ENCODE measurements around the gene LRCH4.

LRCH4 gene

DNA sequence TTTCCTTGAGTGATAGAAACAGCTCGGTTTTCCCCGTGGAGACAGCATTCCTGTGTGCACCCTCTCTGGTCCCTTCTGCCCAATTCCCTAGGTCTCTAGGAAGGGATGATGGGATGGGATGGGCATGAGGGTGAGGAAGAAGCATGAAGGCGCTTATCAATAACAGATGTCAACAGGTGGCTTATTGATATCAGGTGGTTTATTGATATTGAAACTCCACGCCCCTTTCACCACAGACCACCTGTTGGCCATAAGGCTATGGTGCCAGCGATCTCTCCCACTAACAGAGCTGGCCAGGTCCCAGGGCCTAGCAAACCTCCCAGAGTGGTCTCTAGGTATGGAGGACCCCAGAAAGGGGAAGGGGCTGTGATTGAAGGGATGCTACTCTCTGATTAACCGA, 34.3 kb upstream of the LRCH4 start:
- TF ChIP-seq ZBTB7A (IDR thresholded peaks at IDR 0.05; ENCODE audit: low read depth) (no peak), YY1 (IDR thresholded peaks at IDR 0.05; ENCODE audit: low read depth) (no peak), CREB1 (IDR thresholded peaks at IDR 0.05; ENCODE audit: low read depth) (no peak), TEAD4 (IDR thresholded peaks at IDR 0.05) (no peak), TCF12 (IDR thresholded peaks at IDR 0.05; ENCODE audit: low read depth) (no peak), TAF1 (IDR thresholded peaks at IDR 0.05; ENCODE audit: low read depth) (no peak), FOXM1 (IDR thresholded peaks at IDR 0.05; ENCODE audit: borderline replicate concordance, low read depth) (no peak), EP300 (IDR thresholded peaks at IDR 0.05; ENCODE audit: borderline replicate concordance) (no peak), CEBPB (IDR thresholded peaks at IDR 0.05) (no peak), EGR1 (IDR thresholded peaks at IDR 0.05) (no peak), NFIC (IDR thresholded peaks at IDR 0.05) (no peak), RAD21 (IDR thresholded peaks at IDR 0.05; ENCODE audit: low read depth) (no peak)
- TF ChIP-seq, protein P1, sequence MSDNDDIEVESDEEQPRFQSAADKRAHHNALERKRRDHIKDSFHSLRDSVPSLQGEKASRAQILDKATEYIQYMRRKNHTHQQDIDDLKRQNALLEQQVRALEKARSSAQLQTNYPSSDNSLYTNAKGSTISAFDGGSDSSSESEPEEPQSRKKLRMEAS (IDR thresholded peaks at IDR 0.05), result no peak
- TF ChIP-seq, protein P2, sequence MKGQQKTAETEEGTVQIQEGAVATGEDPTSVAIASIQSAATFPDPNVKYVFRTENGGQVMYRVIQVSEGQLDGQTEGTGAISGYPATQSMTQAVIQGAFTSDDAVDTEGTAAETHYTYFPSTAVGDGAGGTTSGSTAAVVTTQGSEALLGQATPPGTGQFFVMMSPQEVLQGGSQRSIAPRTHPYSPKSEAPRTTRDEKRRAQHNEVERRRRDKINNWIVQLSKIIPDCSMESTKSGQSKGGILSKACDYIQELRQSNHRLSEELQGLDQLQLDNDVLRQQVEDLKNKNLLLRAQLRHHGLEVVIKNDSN (IDR thresholded peaks at IDR 0.05), result no peak
- TF ChIP-seq, protein P3, sequence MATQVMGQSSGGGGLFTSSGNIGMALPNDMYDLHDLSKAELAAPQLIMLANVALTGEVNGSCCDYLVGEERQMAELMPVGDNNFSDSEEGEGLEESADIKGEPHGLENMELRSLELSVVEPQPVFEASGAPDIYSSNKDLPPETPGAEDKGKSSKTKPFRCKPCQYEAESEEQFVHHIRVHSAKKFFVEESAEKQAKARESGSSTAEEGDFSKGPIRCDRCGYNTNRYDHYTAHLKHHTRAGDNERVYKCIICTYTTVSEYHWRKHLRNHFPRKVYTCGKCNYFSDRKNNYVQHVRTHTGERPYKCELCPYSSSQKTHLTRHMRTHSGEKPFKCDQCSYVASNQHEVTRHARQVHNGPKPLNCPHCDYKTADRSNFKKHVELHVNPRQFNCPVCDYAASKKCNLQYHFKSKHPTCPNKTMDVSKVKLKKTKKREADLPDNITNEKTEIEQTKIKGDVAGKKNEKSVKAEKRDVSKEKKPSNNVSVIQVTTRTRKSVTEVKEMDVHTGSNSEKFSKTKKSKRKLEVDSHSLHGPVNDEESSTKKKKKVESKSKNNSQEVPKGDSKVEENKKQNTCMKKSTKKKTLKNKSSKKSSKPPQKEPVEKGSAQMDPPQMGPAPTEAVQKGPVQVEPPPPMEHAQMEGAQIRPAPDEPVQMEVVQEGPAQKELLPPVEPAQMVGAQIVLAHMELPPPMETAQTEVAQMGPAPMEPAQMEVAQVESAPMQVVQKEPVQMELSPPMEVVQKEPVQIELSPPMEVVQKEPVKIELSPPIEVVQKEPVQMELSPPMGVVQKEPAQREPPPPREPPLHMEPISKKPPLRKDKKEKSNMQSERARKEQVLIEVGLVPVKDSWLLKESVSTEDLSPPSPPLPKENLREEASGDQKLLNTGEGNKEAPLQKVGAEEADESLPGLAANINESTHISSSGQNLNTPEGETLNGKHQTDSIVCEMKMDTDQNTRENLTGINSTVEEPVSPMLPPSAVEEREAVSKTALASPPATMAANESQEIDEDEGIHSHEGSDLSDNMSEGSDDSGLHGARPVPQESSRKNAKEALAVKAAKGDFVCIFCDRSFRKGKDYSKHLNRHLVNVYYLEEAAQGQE (IDR thresholded peaks at IDR 0.05; ENCODE audit: low read depth), result no peak

DNA sequence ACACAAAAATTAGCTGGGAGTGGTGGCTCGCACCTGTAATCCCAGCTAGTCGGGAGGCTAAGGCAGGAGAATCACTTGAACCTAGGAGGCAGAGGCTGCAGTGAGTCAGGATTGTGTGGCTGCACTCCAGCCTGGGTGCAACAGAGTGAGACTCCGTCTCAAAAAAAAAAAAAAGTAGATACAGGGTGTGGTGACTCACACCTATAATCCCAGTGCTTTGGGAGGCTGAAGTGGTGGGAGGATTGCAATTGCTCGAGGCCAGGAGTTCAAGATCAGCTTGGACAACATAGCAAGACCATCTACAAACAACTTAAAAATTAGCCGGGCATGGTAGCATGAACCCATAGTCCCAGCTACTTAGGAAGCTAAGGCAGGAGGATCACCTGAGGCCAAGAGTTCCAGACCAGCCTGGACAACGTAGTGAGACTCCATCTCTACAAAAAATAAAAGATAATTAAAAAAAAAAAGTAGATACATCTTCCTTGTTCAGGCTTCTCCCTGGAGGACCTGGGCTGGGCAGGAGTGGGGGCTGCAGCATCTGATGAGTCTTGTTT, 28.5 kb upstream of the LRCH4 start:
- TF ChIP-seq NFIC (IDR thresholded peaks at IDR 0.05) (no peak), TEAD4 (IDR thresholded peaks at IDR 0.05) (no peak), RAD21 (IDR thresholded peaks at IDR 0.05; ENCODE audit: low read depth) (no peak), ZBTB7A (IDR thresholded peaks at IDR 0.05; ENCODE audit: low read depth) (no peak), CREB1 (IDR thresholded peaks at IDR 0.05; ENCODE audit: low read depth) (no peak), CEBPB (IDR thresholded peaks at IDR 0.05) (no peak), EGR1 (IDR thresholded peaks at IDR 0.05) (no peak), TCF12 (IDR thresholded peaks at IDR 0.05; ENCODE audit: low read depth) (no peak), TAF1 (IDR thresholded peaks at IDR 0.05; ENCODE audit: low read depth) (no peak), EP300 (IDR thresholded peaks at IDR 0.05; ENCODE audit: borderline replicate concordance) (no peak)
- TF ChIP-seq, protein P1 (IDR thresholded peaks at IDR 0.05), result no peak
- TF ChIP-seq, protein P2 (IDR thresholded peaks at IDR 0.05), result no peak

DNA sequence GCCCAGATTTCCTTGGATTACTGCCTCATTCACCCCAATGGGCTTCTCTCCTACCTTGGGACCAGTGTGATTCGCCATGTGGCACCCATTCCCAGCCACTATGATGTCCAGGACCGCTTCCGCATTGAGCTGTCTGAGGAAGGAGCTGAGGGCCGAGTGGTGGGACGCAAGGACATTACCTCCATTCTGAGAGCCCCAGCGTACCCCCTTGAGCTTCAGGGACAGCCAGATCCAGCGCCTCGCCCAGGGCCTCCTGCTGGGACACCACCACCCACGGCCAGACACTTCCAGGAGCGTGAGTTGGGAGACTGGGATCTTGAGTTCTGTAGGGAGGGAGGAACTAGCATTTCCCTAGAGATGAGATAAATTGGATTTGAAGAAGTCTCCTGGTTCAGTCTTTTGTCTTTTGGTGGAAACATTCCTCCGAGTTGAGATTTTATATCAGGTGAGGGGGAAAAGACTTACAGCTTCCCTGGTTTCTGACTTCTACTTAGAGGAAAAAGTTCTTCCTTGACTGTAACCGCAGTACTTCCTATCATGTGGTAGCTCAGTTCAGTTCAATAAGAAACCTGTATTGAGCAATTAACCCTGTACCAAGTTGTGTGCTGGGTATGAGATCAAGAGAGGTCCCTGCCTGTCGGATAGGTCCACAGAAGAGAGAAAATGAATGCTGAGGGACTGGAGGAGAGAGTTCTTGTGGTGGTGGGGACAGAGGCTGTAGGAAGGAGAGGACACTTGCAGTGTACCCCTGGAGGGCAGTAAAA, 27.7 kb upstream of the LRCH4 start:
- TF ChIP-seq, protein P2 (IDR thresholded peaks at IDR 0.05), result no peak
- TF ChIP-seq YY1 (IDR thresholded peaks at IDR 0.05; ENCODE audit: low read depth), result no peak
- TF ChIP-seq, protein P3 (IDR thresholded peaks at IDR 0.05; ENCODE audit: low read depth), result no peak
- TF ChIP-seq ZBTB7A (IDR thresholded peaks at IDR 0.05; ENCODE audit: low read depth), result no peak
- no peak for TF ChIP-seq TEAD4 (IDR thresholded peaks at IDR 0.05)
- TF ChIP-seq CREB1 (IDR thresholded peaks at IDR 0.05; ENCODE audit: low read depth), result no peak
- no peak for TF ChIP-seq RAD21 (IDR thresholded peaks at IDR 0.05; ENCODE audit: low read depth)
- TF ChIP-seq TCF12 (IDR thresholded peaks at IDR 0.05; ENCODE audit: low read depth), result no peak
- no peak for TF ChIP-seq TAF1 (IDR thresholded peaks at IDR 0.05; ENCODE audit: low read depth)
- no peak for TF ChIP-seq EGR1 (IDR thresholded peaks at IDR 0.05)
- TF ChIP-seq, protein P1 (IDR thresholded peaks at IDR 0.05), result no peak
- no peak for TF ChIP-seq EP300 (IDR thresholded peaks at IDR 0.05; ENCODE audit: borderline replicate concordance)
- no peak for TF ChIP-seq CEBPB (IDR thresholded peaks at IDR 0.05)
- no peak for TF ChIP-seq FOXM1 (IDR thresholded peaks at IDR 0.05; ENCODE audit: borderline replicate concordance, low read depth)
- no peak for TF ChIP-seq NFIC (IDR thresholded peaks at IDR 0.05)

DNA sequence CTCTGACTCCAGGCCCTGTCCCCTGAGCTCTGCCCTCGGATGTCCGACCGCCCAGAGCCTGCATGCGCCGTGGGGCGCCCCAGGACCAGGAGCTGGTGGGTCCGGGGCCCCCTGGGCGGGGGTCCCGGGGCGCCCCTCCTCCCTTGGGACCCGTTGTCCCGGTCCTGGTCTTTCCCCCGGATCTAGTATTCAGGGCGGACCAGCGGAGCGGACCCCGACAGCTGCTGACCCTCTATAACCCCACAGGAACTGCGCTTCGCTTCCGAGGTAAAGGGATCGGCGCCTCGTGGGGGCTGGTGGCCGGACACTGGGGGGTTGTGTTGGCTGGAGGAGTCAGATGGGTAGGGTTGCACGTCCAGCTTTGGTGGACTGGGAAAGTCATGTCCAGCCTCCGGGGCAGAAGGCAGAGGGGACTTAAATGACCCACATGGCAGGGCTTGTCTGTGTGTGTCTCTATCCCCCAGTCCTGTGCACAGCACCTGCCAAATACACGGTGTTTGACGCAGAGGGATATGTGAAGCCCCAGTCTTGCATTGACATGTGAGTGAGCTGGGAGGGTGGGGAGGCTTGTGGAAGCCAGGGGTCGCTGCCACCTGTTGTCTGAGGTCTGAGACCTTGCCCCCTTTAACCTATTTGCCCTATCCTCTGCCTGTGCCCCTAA, 26.9 kb upstream of the LRCH4 start:
- TF ChIP-seq NFIC (IDR thresholded peaks at IDR 0.05) (no peak), TCF12 (IDR thresholded peaks at IDR 0.05; ENCODE audit: low read depth) (no peak), EGR1 (IDR thresholded peaks at IDR 0.05) (no peak), CREB1 (IDR thresholded peaks at IDR 0.05; ENCODE audit: low read depth) (no peak), YY1 (IDR thresholded peaks at IDR 0.05; ENCODE audit: low read depth) (no peak), FOXM1 (IDR thresholded peaks at IDR 0.05; ENCODE audit: borderline replicate concordance, low read depth) (no peak), TEAD4 (IDR thresholded peaks at IDR 0.05) (no peak), RAD21 (IDR thresholded peaks at IDR 0.05; ENCODE audit: low read depth) (no peak)
- TF ChIP-seq, protein P1 (IDR thresholded peaks at IDR 0.05), result no peak
- TF ChIP-seq, protein P3 (IDR thresholded peaks at IDR 0.05; ENCODE audit: low read depth), result no peak
